Transverse colon (tissue), 4 donors: Measurements from ENCODE around the gene RAB13. TPM values are rescaled to one million over a fixed set of nuclear protein-coding genes. Genes with fewer than 3 reads are reported as not detected.

ENCODE experiments used
- DNase-seq: peaks from one replicate; pipeline ENCODE4 v3.0.0-alpha.2; 2019
- H3K27ac ChIP-seq, 4 donors: fragments of 200-600 bp; sonication (generic); 2 replicates each; pipeline ENCODE4 v1.5.1; 2016 to 2018; ENCODE audit warnings: inconsistent platforms in 4 of 4
- H3K27me3 ChIP-seq: fragments of 200-600 bp; sonication (generic); 2 replicates; pipeline ENCODE4 v1.5.1; 2017; ENCODE audit warnings: inconsistent platforms
- H3K36me3 ChIP-seq, 4 donors: fragments of 200-600 bp; sonication (generic); 2 replicates each; pipeline ENCODE4 v1.5.1; 2017 to 2019; ENCODE audit warnings: inconsistent platforms in 4 of 4
- H3K4me1 ChIP-seq, 4 donors: fragments of 200-600 bp; sonication (generic); 2 replicates each; pipeline ENCODE4 v1.5.1; 2017 to 2020; ENCODE audit warnings: inconsistent platforms in 4 of 4
- H3K4me3 ChIP-seq, 4 donors: fragments of 200-600 bp; sonication (generic); 1 replicate in 1 of 4; 2 replicates in 3 of 4; pipeline versions ENCODE4 v1.5.1 to v1.6.1; 2017 to 2019; ENCODE audit warnings: inconsistent platforms in 4 of 4
- H3K9me3 ChIP-seq, 2 donors: fragments of 200-600 bp; sonication (generic); 2 replicates each; pipeline ENCODE4 v1.5.1; 2017 to 2019; ENCODE audit warnings: inconsistent platforms in 2 of 2
- CTCF ChIP-seq, 5 experiments: fragments of 200-600 bp in 3 of 5; fragments of 450-650 bp in 2 of 5; sonication (generic) in 3 of 5; IDR thresholded peaks; 1 replicate in 2 of 5; 2 replicates in 3 of 5; pipeline ENCODE4 v1.5.1; 2016 to 2017; ENCODE audit warnings: antibody characterized with exemption in 5 of 5, inconsistent platforms in 3 of 5, mild to moderate bottlenecking in 2 of 5, moderate library complexity in 1 of 5
- EP300 ChIP-seq: sonication (generic); formaldehyde crosslinking; IDR thresholded peaks from one replicate; pipeline ENCODE4 v1.6.1; 2017; ENCODE audit warnings: antibody characterized with exemption, low read depth
- POLR2A ChIP-seq: fragments of 450-650 bp; IDR thresholded peaks from one replicate; pipeline ENCODE4 v1.6.1; 2016; ENCODE audit warnings: antibody characterized with exemption, mild to moderate bottlenecking, moderate library complexity
- POLR2AphosphoS5 ChIP-seq, 3 donors: sonication (generic); formaldehyde crosslinking; IDR thresholded peaks; one replicate each; pipeline ENCODE4 v1.6.1; 2016; ENCODE audit warnings: antibody characterized with exemption in 3 of 3
- WGBS, 2 donors: methylation state at CpG; one replicate each; pipeline ENCODE4 v1.1.5; 2018; ENCODE audit warnings: low coverage in 1 of 2; 5-methylcytosine and 5-hydroxymethylcytosine counted together
- in situ Hi-C, 4 donors: fragments of 200-750 bp; cut with MboI; loops; one replicate each; pipeline versions ENCODE4 v1.15.0 to v1.15.1; 2017; ENCODE audit warnings: low sequenced_read_pairs in 3 of 4, low pct_ligation_motif_present in 1 of 4, low pct_unique_long_range_greater_than_20kb in 1 of 4
- intact Hi-C: fragments of 100-400 bp; cut with DNase I; formaldehyde crosslinking; loops from one replicate; pipeline ENCODE4 v1.15.1; 2023; ENCODE audit warnings: low total_unique reads
- total RNA-seq, 4 donors: library from RNA; depleted of rRNA; stranded (reverse); fragments of >200 nt; gene quantifications; one replicate each; pipeline ENCODE4 v1.1.0, GENCODE V29; 2016

The RAB13 gene
- total RNA-seq, 4 donors from 2014 or later, result 4.0 to 27.9 (median 15.4) TPM

GRCh38 chr1:153963030-153963849, 22.9 kb downstream of the RAB13 start, which contains the start of gene SLC39A1:
Gene SLC39A1 (minus strand): TSS chr1:153963537. CDS start chr1:153962715, 822 bp downstream.
- Histone ChIP-seq H3K4me1 (peaks cover 25 to 54% (median 42%) of the 10 kb centered on the region in 4 donors), H3K27ac (peak within 1 kb of the TSS; percentile 89 to 99 (median 96)), H3K9me3 (no peaks in the 10 kb centered on the region), H3K36me3 (no peaks in the 10 kb centered on the region), H3K27me3 (no peaks in the 10 kb centered on the region), H3K4me3 (peak within 1 kb of the TSS; percentile 58 to 87 (median 70))
- intact Hi-C loops, result no loop called here
- WGBS, 2 donors, result 1% methylated on average over 47 of the region's 54 CpGs; no CpG with 5 or more reads in 1 of the 2 donors
- in situ Hi-C loops, result loop anchor here in 1 of 4 donors (25.0 kb wide), 1 partner anchor 301 kb away; the partner anchor contains the start of genes ILF2 and SNAPIN
- no peak for TF ChIP-seq EP300
- peak; percentile 86 to 88 (median 86) for TF ChIP-seq POLR2AphosphoS5 (IDR thresholded peaks at IDR 0.05)
- TF ChIP-seq POLR2A, result peak; percentile 82
- DNase-seq, result peak; percentile 99

- TF ChIP-seq CTCF (IDR thresholded peaks at IDR 0.05) (no peak), POLR2AphosphoS5 (IDR thresholded peaks at IDR 0.05) (no peak), POLR2A (no peak), EP300 (no peak)
These were observed 23.8 kb downstream of the RAB13 start for GRCh38 chr1:153962088-153963029.

GRCh38 chr1:153961421-153961820, 24.7 kb downstream of the RAB13 start:
- WGBS, 2 donors, result 75% methylated on average over 4 of the region's 4 CpGs
- intact Hi-C loops, result no loop called here
- peak overlapping the region; percentile 89 to 99 (median 96) for H3K27ac ChIP-seq
- H3K9me3 ChIP-seq, result no peaks in the 10 kb centered on the region
- no peaks in the 10 kb centered on the region for H3K36me3 ChIP-seq
- in situ Hi-C loops, result loop anchor here in 1 of 4 donors (25.0 kb wide), 1 partner anchor 299 kb away; the partner anchor contains the start of genes ILF2 and SNAPIN
- H3K4me1 ChIP-seq, result peaks cover 33 to 58% (median 46%) of the 10 kb centered on the region in 4 donors
- DNase-seq, result no peak
- peak overlapping the region in 1 of 4 donors; percentile 63 for H3K4me3 ChIP-seq
- TF ChIP-seq EP300, result no peak
- TF ChIP-seq POLR2AphosphoS5 (IDR thresholded peaks at IDR 0.05), result no peak
- no peak for TF ChIP-seq POLR2A
- TF ChIP-seq CTCF (IDR thresholded peaks at IDR 0.05), result no peak
- H3K27me3 ChIP-seq, result no peaks in the 10 kb centered on the region

More at GRCh38 chr1:153962088-153963029, 23.8 kb downstream of the RAB13 start:
- intact Hi-C loops, result no loop called here
- H3K4me3 ChIP-seq, result peak overlapping the region; percentile 58 to 87 (median 70)
- H3K27ac ChIP-seq, result peak overlapping the region; percentile 89 to 99 (median 96)
- H3K36me3 ChIP-seq, result no peaks in the 10 kb centered on the region
- peak; percentile 47 for DNase-seq
- no peaks in the 10 kb centered on the region for H3K9me3 ChIP-seq
- WGBS, 2 donors, result 5 to 40% methylated on average over 2 to 16 of the region's 16 CpGs
- no peaks in the 10 kb centered on the region for H3K27me3 ChIP-seq
- peaks cover 26 to 54% (median 42%) of the 10 kb centered on the region in 4 donors for H3K4me1 ChIP-seq
- in situ Hi-C loops, result loop anchor here in 1 of 4 donors (25.0 kb wide), 1 partner anchor 300 kb away; the partner anchor contains the start of genes ILF2 and SNAPIN

- no peaks in the 10 kb centered on the region for H3K9me3 ChIP-seq
- intact Hi-C loops, result no loop called here
- H3K36me3 ChIP-seq, result no peaks in the 10 kb centered on the region
- no peak overlapping the region for H3K4me3 ChIP-seq
- in situ Hi-C loops, result loop anchor here in 1 of 4 donors (25.0 kb wide), 1 partner anchor 298 kb away; the partner anchor contains the start of genes ILF2 and SNAPIN
- H3K4me1 ChIP-seq, result peaks cover 28 to 57% (median 46%) of the 10 kb centered on the region in 4 donors
- no peaks in the 10 kb centered on the region for H3K27me3 ChIP-seq
- peak overlapping the region in 1 of 4 donors; percentile 97 for H3K27ac ChIP-seq
- TF ChIP-seq CTCF (IDR thresholded peaks at IDR 0.05), result no peak
- TF ChIP-seq POLR2AphosphoS5 (IDR thresholded peaks at IDR 0.05), result no peak
- TF ChIP-seq EP300, result no peak
- no peak for TF ChIP-seq POLR2A
- DNase-seq, result no peak
- WGBS, 2 donors, result 93 to 100% methylated on average over 2 to 11 of the region's 11 CpGs
These were observed 25.9 kb downstream of the RAB13 start for GRCh38 chr1:153960206-153960605.
